Measurements from ENCODE around the gene KCNJ10. TPM values are rescaled to one million over a fixed set of nuclear protein-coding genes. Genes with fewer than 3 reads are reported as not detected.

The KCNJ10 gene
- total and polyA plus RNA-seq, 2 of the 13 experiments (the other 11 are each of a cell fraction or from before 2014, with no cell fraction given): 4.4 to 10.3 TPM

DNA sequence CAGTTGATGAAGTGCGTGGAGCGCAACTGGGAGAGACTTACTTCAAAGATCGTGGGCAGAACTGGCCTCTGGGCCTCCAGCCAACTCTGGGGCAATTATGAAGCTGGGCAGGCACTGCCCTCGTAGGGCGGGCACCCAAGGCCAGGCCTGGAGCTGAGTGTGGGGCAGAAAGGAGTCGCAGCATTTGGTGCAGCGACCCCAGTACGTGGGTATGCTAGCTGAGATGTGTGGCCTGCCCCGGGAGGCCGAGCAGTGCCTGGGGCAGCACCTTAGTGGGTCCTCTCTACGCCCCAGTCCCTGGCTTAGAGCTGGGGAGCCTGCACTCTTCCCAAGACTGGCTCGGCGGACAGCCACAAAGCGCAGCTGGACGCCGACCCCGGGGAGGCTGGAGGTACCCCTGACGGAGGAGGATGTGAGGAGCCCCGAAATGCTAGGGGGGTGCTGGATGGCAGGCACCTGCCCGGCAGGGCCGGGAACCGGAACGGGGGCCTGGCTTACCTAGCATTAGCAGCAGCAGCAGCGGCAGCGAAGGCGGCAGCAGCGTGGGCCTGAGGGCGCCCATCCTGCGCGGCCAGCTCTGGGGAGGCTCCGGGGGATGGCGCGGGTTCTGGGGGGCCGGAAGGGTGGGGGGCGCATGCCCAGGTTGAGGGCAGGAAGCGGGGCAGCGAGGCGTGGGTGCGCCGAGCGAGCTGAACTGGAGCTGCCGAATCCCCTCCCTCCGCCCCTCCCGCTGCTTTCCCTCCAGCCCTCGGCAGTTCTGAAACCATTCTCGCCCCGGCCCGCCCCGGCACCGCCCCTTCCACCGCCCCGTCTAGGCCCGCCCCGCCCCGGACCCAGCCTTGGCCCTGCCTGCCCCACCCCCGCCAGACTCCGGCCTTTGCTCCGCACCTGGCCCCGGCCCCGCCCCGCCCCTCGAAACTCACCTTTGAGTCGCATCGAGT is 28.2 kb upstream of the KCNJ10 start, which contains the start of gene IGSF8 (continued):
- TF ChIP-seq, protein P1, sequence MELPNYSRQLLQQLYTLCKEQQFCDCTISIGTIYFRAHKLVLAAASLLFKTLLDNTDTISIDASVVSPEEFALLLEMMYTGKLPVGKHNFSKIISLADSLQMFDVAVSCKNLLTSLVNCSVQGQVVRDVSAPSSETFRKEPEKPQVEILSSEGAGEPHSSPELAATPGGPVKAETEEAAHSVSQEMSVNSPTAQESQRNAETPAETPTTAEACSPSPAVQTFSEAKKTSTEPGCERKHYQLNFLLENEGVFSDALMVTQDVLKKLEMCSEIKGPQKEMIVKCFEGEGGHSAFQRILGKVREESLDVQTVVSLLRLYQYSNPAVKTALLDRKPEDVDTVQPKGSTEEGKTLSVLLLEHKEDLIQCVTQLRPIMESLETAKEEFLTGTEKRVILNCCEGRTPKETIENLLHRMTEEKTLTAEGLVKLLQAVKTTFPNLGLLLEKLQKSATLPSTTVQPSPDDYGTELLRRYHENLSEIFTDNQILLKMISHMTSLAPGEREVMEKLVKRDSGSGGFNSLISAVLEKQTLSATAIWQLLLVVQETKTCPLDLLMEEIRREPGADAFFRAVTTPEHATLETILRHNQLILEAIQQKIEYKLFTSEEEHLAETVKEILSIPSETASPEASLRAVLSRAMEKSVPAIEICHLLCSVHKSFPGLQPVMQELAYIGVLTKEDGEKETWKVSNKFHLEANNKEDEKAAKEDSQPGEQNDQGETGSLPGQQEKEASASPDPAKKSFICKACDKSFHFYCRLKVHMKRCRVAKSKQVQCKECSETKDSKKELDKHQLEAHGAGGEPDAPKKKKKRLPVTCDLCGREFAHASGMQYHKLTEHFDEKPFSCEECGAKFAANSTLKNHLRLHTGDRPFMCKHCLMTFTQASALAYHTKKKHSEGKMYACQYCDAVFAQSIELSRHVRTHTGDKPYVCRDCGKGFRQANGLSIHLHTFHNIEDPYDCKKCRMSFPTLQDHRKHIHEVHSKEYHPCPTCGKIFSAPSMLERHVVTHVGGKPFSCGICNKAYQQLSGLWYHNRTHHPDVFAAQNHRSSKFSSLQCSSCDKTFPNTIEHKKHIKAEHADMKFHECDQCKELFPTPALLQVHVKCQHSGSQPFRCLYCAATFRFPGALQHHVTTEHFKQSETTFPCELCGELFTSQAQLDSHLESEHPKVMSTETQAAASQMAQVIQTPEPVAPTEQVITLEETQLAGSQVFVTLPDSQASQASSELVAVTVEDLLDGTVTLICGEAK (IDR thresholded peaks at IDR 0.05): no peak
- TF ChIP-seq, protein P1 (CRISPR knock-in tag; IDR thresholded peaks at IDR 0.05): no peak
- TF ChIP-seq SP4 (CRISPR knock-in tag; IDR thresholded peaks at IDR 0.05) (peak; percentile 85), NPAS2 (CRISPR knock-in tag; IDR thresholded peaks at IDR 0.05; ENCODE audit: borderline replicate concordance) (no peak), ZFX (CRISPR knock-in tag; IDR thresholded peaks at IDR 0.05; ENCODE audit: low read depth) (peak; percentile 81), ZNF33B (CRISPR knock-in tag; IDR thresholded peaks at IDR 0.05) (no peak), SP1 (IDR thresholded peaks at IDR 0.05) (peak; percentile 98), SP1 (CRISPR knock-in tag; IDR thresholded peaks at IDR 0.05) (peak; percentile 96), CBX5 (CRISPR knock-in tag; IDR thresholded peaks at IDR 0.05; ENCODE audit: borderline replicate concordance) (no peak), SAP130 (CRISPR knock-in tag; IDR thresholded peaks at IDR 0.05; ENCODE audit: low read depth) (peak; percentile 60), ZFP36L1 (CRISPR knock-in tag; IDR thresholded peaks at IDR 0.05) (no peak), NCOR1 (IDR thresholded peaks at IDR 0.05; ENCODE audit: borderline replicate concordance, low read length) (no peak)
- TF ChIP-seq, protein P2, sequence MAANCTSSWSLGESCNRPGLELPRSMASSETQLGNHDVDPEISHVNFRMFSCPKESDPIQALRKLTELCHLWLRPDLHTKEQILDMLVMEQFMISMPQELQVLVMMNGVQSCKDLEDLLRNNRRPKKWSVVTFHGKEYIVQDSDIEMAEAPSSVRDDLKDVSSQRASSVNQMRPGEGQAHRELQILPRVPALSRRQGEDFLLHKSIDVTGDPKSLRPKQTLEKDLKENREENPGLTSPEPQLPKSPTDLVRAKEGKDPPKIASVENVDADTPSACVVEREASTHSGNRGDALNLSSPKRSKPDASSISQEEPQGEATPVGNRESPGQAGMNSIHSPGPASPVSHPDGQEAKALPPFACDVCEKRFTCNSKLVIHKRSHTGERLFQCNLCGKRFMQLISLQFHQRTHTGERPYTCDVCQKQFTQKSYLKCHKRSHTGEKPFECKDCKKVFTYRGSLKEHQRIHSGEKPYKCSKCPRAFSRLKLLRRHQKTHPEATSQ (CRISPR knock-in tag; IDR thresholded peaks at IDR 0.05; ENCODE audit: borderline replicate concordance): no peak
- TF ChIP-seq, protein P3, sequence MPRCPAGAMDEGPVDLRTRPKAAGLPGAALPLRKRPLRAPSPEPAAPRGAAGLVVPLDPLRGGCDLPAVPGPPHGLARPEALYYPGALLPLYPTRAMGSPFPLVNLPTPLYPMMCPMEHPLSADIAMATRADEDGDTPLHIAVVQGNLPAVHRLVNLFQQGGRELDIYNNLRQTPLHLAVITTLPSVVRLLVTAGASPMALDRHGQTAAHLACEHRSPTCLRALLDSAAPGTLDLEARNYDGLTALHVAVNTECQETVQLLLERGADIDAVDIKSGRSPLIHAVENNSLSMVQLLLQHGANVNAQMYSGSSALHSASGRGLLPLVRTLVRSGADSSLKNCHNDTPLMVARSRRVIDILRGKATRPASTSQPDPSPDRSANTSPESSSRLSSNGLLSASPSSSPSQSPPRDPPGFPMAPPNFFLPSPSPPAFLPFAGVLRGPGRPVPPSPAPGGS (CRISPR knock-in tag; IDR thresholded peaks at IDR 0.05): peak; percentile 46; the same call in 1 of the 2 replicates
- TF ChIP-seq, protein P4, sequence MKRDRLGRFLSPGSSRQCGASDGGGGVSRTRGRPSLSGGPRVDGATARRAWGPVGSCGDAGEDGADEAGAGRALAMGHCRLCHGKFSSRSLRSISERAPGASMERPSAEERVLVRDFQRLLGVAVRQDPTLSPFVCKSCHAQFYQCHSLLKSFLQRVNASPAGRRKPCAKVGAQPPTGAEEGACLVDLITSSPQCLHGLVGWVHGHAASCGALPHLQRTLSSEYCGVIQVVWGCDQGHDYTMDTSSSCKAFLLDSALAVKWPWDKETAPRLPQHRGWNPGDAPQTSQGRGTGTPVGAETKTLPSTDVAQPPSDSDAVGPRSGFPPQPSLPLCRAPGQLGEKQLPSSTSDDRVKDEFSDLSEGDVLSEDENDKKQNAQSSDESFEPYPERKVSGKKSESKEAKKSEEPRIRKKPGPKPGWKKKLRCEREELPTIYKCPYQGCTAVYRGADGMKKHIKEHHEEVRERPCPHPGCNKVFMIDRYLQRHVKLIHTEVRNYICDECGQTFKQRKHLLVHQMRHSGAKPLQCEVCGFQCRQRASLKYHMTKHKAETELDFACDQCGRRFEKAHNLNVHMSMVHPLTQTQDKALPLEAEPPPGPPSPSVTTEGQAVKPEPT (CRISPR knock-in tag; IDR thresholded peaks at IDR 0.05; ENCODE audit: low read depth): 0 out of 2 replicates have a peak, but pooled peaks have one; percentile 70

Measured in HepG2 (cell line).